H1 (cell line): ENCODE data around the gene DUXB. TPM values are rescaled to one million over a fixed set of nuclear protein-coding genes. Genes with fewer than 3 reads are reported as not detected.

Experiments used
- CTCF ChIA-PET: fragments of 300-600 bp; sonication (Branson Sonifier 250); formaldehyde crosslinking; loops from one replicate; lab custom pipeline; 2021; ENCODE audit not compliant: partially characterized antibody; lab: Charles Lee
- POLR2A ChIA-PET: fragments of 300-600 bp; sonication (Branson Sonifier 250); formaldehyde crosslinking; loops from one replicate; lab custom pipeline; 2021; ENCODE audit warnings: inconsistent platforms; ENCODE audit not compliant: partially characterized antibody; lab: Charles Lee
- DNase-seq, 2 experiments: peaks; one replicate each; pipeline versions ENCODE4 v3.0.0 to v3.0.0-alpha.2; 2010 to 2022; ENCODE audit warnings: low spot score in 2 of 2, low read depth in 1 of 2, mixed read lengths in 1 of 2
- FAIRE-seq: peaks from 2 replicates; lab custom pipeline; 2011; peaks lifted over from hg19 to GRCh38; lab: Jason Lieb, UNC
- H2AFZ ChIP-seq: 2 replicates; pipeline ENCODE4 v1.8.1; 2012; ENCODE audit warnings: low read length, inconsistent platforms
- H2AK5ac ChIP-seq: 2 replicates; pipeline ENCODE4 v1.6.1; 2013; ENCODE audit warnings: low read depth, low read length
- H2BK120ac ChIP-seq: replicated peaks from 2 replicates; pipeline ENCODE3; 2013; ENCODE audit warnings: low read depth, low read length, inconsistent platforms
- H2BK12ac ChIP-seq: 2 replicates; pipeline ENCODE4 v1.6.1; 2013; ENCODE audit warnings: low read depth, low read length
- H2BK15ac ChIP-seq: 2 replicates; pipeline ENCODE4 v1.6.1; 2013; ENCODE audit warnings: low read length
- H2BK20ac ChIP-seq: 2 replicates; pipeline ENCODE4 v1.6.1; 2013; ENCODE audit warnings: low read length
- H2BK5ac ChIP-seq: 2 replicates; pipeline ENCODE4 v1.6.1; 2013; ENCODE audit warnings: low read depth, low read length
- H3K14ac ChIP-seq: 2 replicates; pipeline ENCODE4 v1.6.1; 2013; ENCODE audit warnings: inconsistent platforms; ENCODE audit not compliant: insufficient read length
- H3K18ac ChIP-seq: 2 replicates; pipeline ENCODE4 v1.6.1; 2013; ENCODE audit warnings: low read length; ENCODE audit errors: extremely low read depth
- H3K23ac ChIP-seq: 2 replicates; pipeline ENCODE4 v1.6.1; 2013; ENCODE audit warnings: inconsistent platforms; ENCODE audit not compliant: insufficient read length
- H3K23me2 ChIP-seq: 2 replicates; pipeline ENCODE4 v1.6.1; 2013; ENCODE audit warnings: low read depth, low read length
- H3K27ac ChIP-seq: 2 replicates; pipeline ENCODE4 v1.6.1; 2011; ENCODE audit warnings: low read depth, low read length, inconsistent platforms
- H3K27me3 ChIP-seq, 4 experiments: replicated peaks in 1 of 4; 1 replicate in 1 of 4; 2 replicates in 3 of 4; pipeline versions ENCODE4 v1.6.1 to v1.8.1; 2011 to 2013; ENCODE audit warnings: low read length in 3 of 4, mild to moderate bottlenecking in 3 of 4, inconsistent platforms in 2 of 4, mixed read lengths in 2 of 4, moderate library complexity in 1 of 4; ENCODE audit not compliant: control insufficient read depth in 3 of 4, insufficient read depth in 3 of 4; ENCODE audit errors: extremely low read depth in 1 of 4
- H3K36me3 ChIP-seq, 4 experiments: 2 replicates each; pipeline versions ENCODE4 v1.6.1 to v1.8.1; 2011 to 2013; ENCODE audit warnings: mild to moderate bottlenecking in 4 of 4, low read length in 3 of 4, moderate library complexity in 2 of 4, control low read depth in 1 of 4, inconsistent platforms in 1 of 4; ENCODE audit not compliant: insufficient read depth in 4 of 4, control insufficient read depth in 2 of 4
- H3K4ac ChIP-seq: replicated peaks from 2 replicates; pipeline ENCODE3; 2013; ENCODE audit warnings: low read length, low read depth, mixed read lengths, inconsistent platforms; ENCODE audit not compliant: insufficient read length
- H3K4me1 ChIP-seq, 4 experiments: replicated peaks in 1 of 4; 1 replicate in 1 of 4; 2 replicates in 3 of 4; pipeline versions ENCODE4 v1.6.1 to v1.8.1; 2011 to 2013; ENCODE audit warnings: low read length in 3 of 4, inconsistent platforms in 2 of 4, mixed read lengths in 1 of 4; ENCODE audit not compliant: insufficient read depth in 4 of 4, control insufficient read depth in 3 of 4
- H3K4me2 ChIP-seq, 2 experiments: 2 replicates each; pipeline versions ENCODE4 v1.6.1 to v1.8.1; 2011 to 2013; ENCODE audit warnings: low read depth in 2 of 2, low read length in 2 of 2, control low read depth in 1 of 2, inconsistent platforms in 1 of 2, mild to moderate bottlenecking in 1 of 2; ENCODE audit not compliant: insufficient read depth in 1 of 2
- H3K4me3 ChIP-seq, 4 experiments: fragments of 200-600, 300-600 bp in 1 of 4; sonication (generic), shearing (Covaris generic), sonication (Bioruptor Twin) in 1 of 4; 2 replicates each; pipeline versions ENCODE4 v1.5.1 to v1.8.1; 2011 to 2016; ENCODE audit warnings: low read length in 4 of 4, low read depth in 3 of 4, control low read depth in 2 of 4, inconsistent platforms in 2 of 4, mild to moderate bottlenecking in 2 of 4, mixed read lengths in 1 of 4, moderate library complexity in 1 of 4; ENCODE audit not compliant: insufficient read depth in 2 of 4; ENCODE audit errors: extremely low read depth in 1 of 4
- H3K56ac ChIP-seq: replicated peaks from 2 replicates; pipeline ENCODE3; 2013; ENCODE audit warnings: low read depth, mild to moderate bottlenecking, mixed read lengths, low read length, inconsistent platforms; ENCODE audit not compliant: insufficient read length
- H3K79me1 ChIP-seq: 2 replicates; pipeline ENCODE4 v1.6.1; 2013; ENCODE audit warnings: low read depth, low read length, control low read depth
- H3K79me2 ChIP-seq, 2 experiments: 2 replicates each; pipeline versions ENCODE4 v1.6.1 to v1.8.1; 2012 to 2013; ENCODE audit warnings: low read length in 2 of 2, mild to moderate bottlenecking in 2 of 2, inconsistent platforms in 1 of 2; ENCODE audit not compliant: insufficient read depth in 2 of 2, control insufficient read depth in 1 of 2
- H3K9ac ChIP-seq, 4 experiments: replicated peaks in 1 of 4; 1 replicate in 1 of 4; 2 replicates in 3 of 4; pipeline versions ENCODE4 v1.6.1 to v1.8.1; 2011 to 2013; ENCODE audit warnings: low read depth in 3 of 4, low read length in 3 of 4, control low read depth in 2 of 4, mild to moderate bottlenecking in 2 of 4, moderate library complexity in 2 of 4, inconsistent platforms in 1 of 4; ENCODE audit errors: extremely low read depth in 1 of 4
- H3K9me3 ChIP-seq, 2 experiments: 2 replicates each; pipeline versions ENCODE4 v1.6.1 to v1.8.1; 2012 to 2013; ENCODE audit warnings: mild to moderate bottlenecking in 2 of 2, moderate library complexity in 2 of 2, control low read depth in 1 of 2, inconsistent platforms in 1 of 2, low read depth in 1 of 2, low read length in 1 of 2, mixed read lengths in 1 of 2; ENCODE audit not compliant: insufficient read depth in 2 of 2
- H4K20me1 ChIP-seq, 2 experiments: replicated peaks in 1 of 2; 2 replicates each; pipeline versions ENCODE3 to v1.8.1; 2011 to 2013; ENCODE audit warnings: inconsistent platforms in 2 of 2, low read length in 2 of 2, mild to moderate bottlenecking in 1 of 2; ENCODE audit not compliant: insufficient read depth in 2 of 2, control insufficient read depth in 1 of 2
- H4K5ac ChIP-seq: 2 replicates; pipeline ENCODE4 v1.6.1; 2013; ENCODE audit warnings: low read length, low read depth, mixed read lengths, inconsistent platforms; ENCODE audit not compliant: insufficient read length
- H4K8ac ChIP-seq: 2 replicates; pipeline ENCODE4 v1.8.0; 2013; ENCODE audit warnings: mild to moderate bottlenecking, moderate library complexity, low read length, inconsistent platforms; ENCODE audit not compliant: insufficient read depth; ENCODE audit errors: extremely low read depth
- H4K91ac ChIP-seq: replicated peaks from 2 replicates; pipeline ENCODE3; 2013; ENCODE audit warnings: low read length, mixed read lengths, inconsistent platforms; ENCODE audit not compliant: insufficient read length
- GTF2F1 ChIP-seq: IDR thresholded peaks from 2 replicates; pipeline ENCODE4 v1.6.1; 2012; ENCODE audit warnings: low read depth, low read length, improper control_type of control experiment, borderline replicate concordance
- WGBS, 2 experiments: shearing (Covaris generic) in 1 of 2; methylation state at CpG; one replicate each; pipeline versions ENCODE4 v1.1.6 to v1.1.7; 2013 to 2015; ENCODE audit warnings: low lambda C conversion rate in 2 of 2, mixed read lengths in 2 of 2, inconsistent platforms in 1 of 2, low coverage in 1 of 2, missing lambda C conversion rate in 1 of 2; ENCODE audit not compliant: insufficient replicate concordance in 2 of 2, insufficient coverage in 1 of 2, insufficient read length in 1 of 2; ENCODE audit errors: extremely low coverage in 1 of 2, missing lambda C conversion rate in 1 of 2; 5-methylcytosine and 5-hydroxymethylcytosine counted together
- polyA plus RNA-seq, 7 experiments: library from polyadenylated mRNA; depleted of rRNA in 3 of 7; stranded (reverse) in 5 of 7; unstranded in 2 of 7; fragments of >200 nt in 5 of 7; fragments of 200-250 nt in 2 of 7; gene quantifications; 1 replicate in 5 of 7; 2 replicates in 1 of 7; 4 replicates in 1 of 7; pipeline versions ENCODE4 v1.2.1 to v1.2.3, GENCODE V29; 2011 to 2013; ENCODE audit warnings: missing spikeins in 2 of 7, mixed read lengths in 2 of 7
- total RNA-seq: library from RNA; stranded (reverse); fragmentation: NEBNext Ultra II Directional; extraction: Animal tissue kit (Norgen Biotek cat#: 25700); gene quantifications from 2 replicates; pipeline ENCODE4 v1.2.1, GENCODE V29; 2021
- TF ChIP-seq, protein P1 (sequence below): IDR thresholded peaks from 2 replicates; pipeline ENCODE4 v1.6.1; 2012; ENCODE audit warnings: inconsistent platforms

Gene DUXB
- total and polyA plus RNA-seq, 2 of the 8 experiments (the other 6 are each of a cell fraction or from before 2014, with no cell fraction given): not detected

DNA sequence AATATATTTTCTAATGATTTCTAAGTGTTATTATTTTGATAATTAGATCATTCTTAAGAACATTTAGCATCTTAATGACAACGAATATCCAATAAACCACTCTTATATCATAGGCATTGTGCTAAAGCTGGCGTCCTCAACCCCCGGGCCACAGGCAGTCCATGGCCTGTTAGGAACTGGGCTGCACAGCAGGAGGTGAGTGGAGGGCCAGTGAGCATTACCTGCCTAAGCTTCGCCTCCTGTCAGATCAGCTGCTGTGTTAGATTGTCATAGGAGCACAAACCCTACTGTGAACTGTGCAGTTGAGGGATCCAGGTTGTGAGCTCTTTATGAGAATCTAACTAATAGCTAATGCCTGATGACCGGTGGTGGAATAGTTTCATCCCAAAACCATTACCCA, 3.7 kb downstream of the DUXB start:
- no peak overlapping the region for H3K14ac ChIP-seq
- H2BK5ac ChIP-seq: no peak overlapping the region
- ChIA-PET POLR2A (no interaction called here), CTCF (no interaction called here)
- H4K5ac ChIP-seq: no peak overlapping the region
- no peak overlapping the region for H2BK12ac ChIP-seq
- H2AFZ ChIP-seq: no peak overlapping the region
- H4K20me1 ChIP-seq: no peaks in the 10 kb centered on the region
- DNase-seq (no peak), FAIRE-seq (no peak)
- no peaks in the 10 kb centered on the region for H3K79me2 ChIP-seq
- H3K18ac ChIP-seq: no peak overlapping the region
- H3K4ac ChIP-seq: no peak overlapping the region
- H3K79me1 ChIP-seq: no peaks in the 10 kb centered on the region
- no peaks in the 10 kb centered on the region; a peak in 1 of 7 replicates for H3K4me1 ChIP-seq
- H3K9me3 ChIP-seq: no peaks in the 10 kb centered on the region
- no peak overlapping the region for H2BK120ac ChIP-seq
- H2BK20ac ChIP-seq: no peak overlapping the region
- 83% methylated on average over 5 of the region's 5 CpGs; no CpG with 5 or more reads in 1 of the 2 experiments for WGBS, 2 experiments
- TF ChIP-seq GTF2F1: no peak
- TF ChIP-seq, protein P1, sequence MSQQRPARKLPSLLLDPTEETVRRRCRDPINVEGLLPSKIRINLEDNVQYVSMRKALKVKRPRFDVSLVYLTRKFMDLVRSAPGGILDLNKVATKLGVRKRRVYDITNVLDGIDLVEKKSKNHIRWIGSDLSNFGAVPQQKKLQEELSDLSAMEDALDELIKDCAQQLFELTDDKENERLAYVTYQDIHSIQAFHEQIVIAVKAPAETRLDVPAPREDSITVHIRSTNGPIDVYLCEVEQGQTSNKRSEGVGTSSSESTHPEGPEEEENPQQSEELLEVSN: no peak
- H2AK5ac ChIP-seq: no peak overlapping the region
- no peaks in the 10 kb centered on the region for H3K36me3 ChIP-seq
- H4K91ac ChIP-seq: no peak overlapping the region
- no peak overlapping the region for H3K23ac ChIP-seq
- H3K9ac ChIP-seq: no peak overlapping the region
- no peak overlapping the region for H3K56ac ChIP-seq
- no peak overlapping the region for H3K4me3 ChIP-seq
- no peak overlapping the region for H3K4me2 ChIP-seq
- H3K27me3 ChIP-seq: no peaks in the 10 kb centered on the region
- H3K27ac ChIP-seq: no peak overlapping the region
- no peaks in the 10 kb centered on the region for H3K23me2 ChIP-seq
- no peak overlapping the region for H4K8ac ChIP-seq
- H2BK15ac ChIP-seq: no peak overlapping the region
